ENCODE results near the gene CD300H.
A peak's percentile ranks its signal among the peaks of the same experiment; 100 is the strongest.
"Not testable (repeated sequence)": the region's sequence is repeated elsewhere in the genome, so short reads cannot be mapped to it uniquely, and the experiment has no call there.

The CD300H gene

GRCh38 chr17:74566132-74566753, 1.1 kb downstream of the CD300H start:
- DNase-seq (ENCODE audit: low read depth): no peak
- in situ Hi-C loops (cut with HindIII; ENCODE audit: low sequenced_read_pairs): no loop called here
- peak; percentile 48 for TF ChIP-seq CTCF (IDR thresholded peaks at IDR 0.05; ENCODE audit: low read depth, low read length, missing control alignments)
- no peak overlapping the region for H3K4me3 ChIP-seq (ENCODE audit: low read depth, low read length)

GRCh38 chr17:74565126-74565525, 2.2 kb downstream of the CD300H start:
- H3K4me3 ChIP-seq (ENCODE audit: low read depth, low read length): no peak overlapping the region
- in situ Hi-C loops (cut with HindIII; ENCODE audit: low sequenced_read_pairs): no loop called here
- TF ChIP-seq CTCF (IDR thresholded peaks at IDR 0.05; ENCODE audit: low read depth, low read length, missing control alignments): no peak
- no peak for DNase-seq (ENCODE audit: low read depth)

DNA sequence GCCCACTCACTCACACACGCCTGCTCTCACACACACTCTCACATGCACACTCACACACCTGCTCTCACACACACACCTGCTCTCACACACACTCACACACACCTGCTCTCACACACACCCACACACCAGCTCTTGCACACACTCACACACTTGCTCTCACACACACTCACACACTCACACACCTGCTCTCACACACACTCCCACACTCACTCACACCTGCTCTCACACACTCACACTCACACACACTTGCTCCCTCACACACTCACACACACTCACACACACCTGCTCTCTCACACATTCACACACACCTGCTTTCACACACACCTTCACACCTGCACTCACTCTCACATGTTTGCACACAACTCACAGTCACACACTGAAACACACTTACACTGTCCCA, 4.0 kb downstream of the CD300H start:
- no peak for TF ChIP-seq CTCF (IDR thresholded peaks at IDR 0.05; ENCODE audit: low read depth, low read length, missing control alignments)
- no peak overlapping the region for H3K4me3 ChIP-seq (ENCODE audit: low read depth, low read length)
- in situ Hi-C loops (cut with HindIII; ENCODE audit: low sequenced_read_pairs): no loop called here
- no peak for DNase-seq (ENCODE audit: low read depth)

DNA sequence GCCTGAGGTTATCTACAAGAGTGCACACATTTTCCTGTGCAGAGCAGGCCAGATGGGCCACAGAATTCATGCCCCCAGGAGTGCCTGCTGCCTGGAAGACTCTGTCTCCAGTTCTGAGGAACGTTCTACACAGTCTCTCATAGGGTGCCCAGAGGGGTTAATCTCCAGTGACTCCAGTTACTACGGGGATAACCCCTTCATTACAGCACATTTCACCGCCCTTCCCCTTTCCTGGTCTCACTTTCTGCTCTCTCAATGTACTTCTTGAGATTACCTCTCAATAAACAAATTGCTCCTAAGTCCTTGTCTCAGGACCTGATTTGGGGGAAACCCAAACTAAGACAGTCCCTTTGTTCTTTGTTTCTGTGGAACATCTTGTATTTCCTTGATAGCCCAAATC, 5.7 kb downstream of the CD300H start:
- no peak overlapping the region for H3K4me3 ChIP-seq (ENCODE audit: low read depth, low read length)
- no peak for TF ChIP-seq CTCF (IDR thresholded peaks at IDR 0.05; ENCODE audit: low read depth, low read length, missing control alignments)
- DNase-seq (ENCODE audit: low read depth): no peak
- in situ Hi-C loops (cut with HindIII; ENCODE audit: low sequenced_read_pairs): no loop called here

GRCh38 chr17:74558882-74559519, 8.3 kb downstream of the CD300H start:
- in situ Hi-C loops (cut with HindIII; ENCODE audit: low sequenced_read_pairs): no loop called here
- TF ChIP-seq CTCF (IDR thresholded peaks at IDR 0.05; ENCODE audit: low read depth, low read length, missing control alignments): no peak
- H3K4me3 ChIP-seq (ENCODE audit: low read depth, low read length): no peak overlapping the region
- no peak for DNase-seq (ENCODE audit: low read depth)

- H3K4me3 ChIP-seq (ENCODE audit: low read depth, low read length); in situ Hi-C loops (cut with HindIII; ENCODE audit: low sequenced_read_pairs); DNase-seq (ENCODE audit: low read depth): not testable (repeated sequence)
Measured at GRCh38 chr17:74558402-74558801, 8.9 kb downstream of the CD300H start.

- H3K4me3 ChIP-seq (ENCODE audit: low read depth, low read length): no peak overlapping the region
- in situ Hi-C loops (cut with HindIII; ENCODE audit: low sequenced_read_pairs): no loop called here
- TF ChIP-seq CTCF (IDR thresholded peaks at IDR 0.05; ENCODE audit: low read depth, low read length, missing control alignments): no peak
- no peak for DNase-seq (ENCODE audit: low read depth)
Measured at GRCh38 chr17:74555427-74555940, 11.8 kb downstream of the CD300H start.
